H1 (cell line): ENCODE measurements around the gene KIF5C.

Experiments
- CEBPB ChIP-seq: IDR thresholded peaks from 2 replicates; pipeline ENCODE4 v1.6.1; 2012; ENCODE audit warnings: low read depth, low read length
- EP300 ChIP-seq, 2 experiments: IDR thresholded peaks; 1 replicate in 1 of 2; 2 replicates in 1 of 2; pipeline ENCODE4 v1.6.1; 2011 to 2012; ENCODE audit warnings: low read depth in 2 of 2, low read length in 2 of 2, mild to moderate bottlenecking in 2 of 2, borderline replicate concordance in 1 of 2, inconsistent platforms in 1 of 2, moderate library complexity in 1 of 2
- EZH2 ChIP-seq: fragments of 200-600 bp; sonication (generic); IDR thresholded peaks from 2 replicates; pipeline ENCODE4 v1.7.1; 2012; ENCODE audit warnings: low read depth, mild to moderate bottlenecking, moderate library complexity, low read length, inconsistent platforms; ENCODE audit not compliant: severe bottlenecking
- JUN ChIP-seq: IDR thresholded peaks from 2 replicates; pipeline ENCODE4 v1.6.1; 2011; ENCODE audit warnings: low read depth, mild to moderate bottlenecking, improper control_type of control experiment, low read length
- JUND ChIP-seq: IDR thresholded peaks from 2 replicates; pipeline ENCODE4 v1.6.1; 2011; ENCODE audit warnings: mild to moderate bottlenecking, improper control_type of control experiment, low read length
- MAFK ChIP-seq: IDR thresholded peaks from 2 replicates; pipeline ENCODE4 v1.6.1; 2012; ENCODE audit warnings: low read depth, mild to moderate bottlenecking, improper control_type of control experiment, low read length
- POLR2A ChIP-seq, 2 experiments: IDR thresholded peaks; 1 replicate in 1 of 2; 2 replicates in 1 of 2; pipeline ENCODE4 v1.6.1; 2011; ENCODE audit warnings: low read depth in 2 of 2, low read length in 2 of 2, mild to moderate bottlenecking in 2 of 2; ENCODE audit errors: control extremely low read depth in 1 of 2
- RAD21 ChIP-seq, 2 experiments: IDR thresholded peaks in 1 of 2; conservative IDR thresholded peaks in 1 of 2; 2 replicates each; pipeline ENCODE4 v1.6.1; 2011; ENCODE audit warnings: low read depth in 2 of 2, low read length in 2 of 2, improper control_type of control experiment in 1 of 2, inconsistent platforms in 1 of 2, mild to moderate bottlenecking in 1 of 2, moderate library complexity in 1 of 2
- TAF1 ChIP-seq: IDR thresholded peaks from 2 replicates; pipeline ENCODE4 v1.6.1; 2011; ENCODE audit warnings: mild to moderate bottlenecking, low read depth, low read length
- TCF12 ChIP-seq: IDR thresholded peaks from 2 replicates; pipeline ENCODE4 v1.6.1; 2011; ENCODE audit warnings: low read depth, mild to moderate bottlenecking, low read length
- YY1 ChIP-seq: IDR thresholded peaks from 2 replicates; pipeline ENCODE4 v1.6.1; 2011; ENCODE audit warnings: low read depth, mild to moderate bottlenecking, low read length
- TF ChIP-seq, protein P1 (sequence below), 3 experiments: IDR thresholded peaks; 1 replicate in 2 of 3; 2 replicates in 1 of 3; pipeline versions ENCODE4 v1.5.1 to v1.6.1; 2011; ENCODE audit warnings: low read length in 3 of 3, mild to moderate bottlenecking in 3 of 3, inconsistent platforms in 2 of 3, low read depth in 1 of 3, moderate library complexity in 1 of 3; ENCODE audit not compliant: insufficient read depth in 1 of 3; ENCODE audit errors: control extremely low read depth in 1 of 3
- TF ChIP-seq, protein P2 (sequence below): IDR thresholded peaks from 2 replicates; pipeline ENCODE4 v1.6.1; 2011; ENCODE audit warnings: low read depth, mild to moderate bottlenecking, low read length; ENCODE audit not compliant: insufficient read depth

DNA sequence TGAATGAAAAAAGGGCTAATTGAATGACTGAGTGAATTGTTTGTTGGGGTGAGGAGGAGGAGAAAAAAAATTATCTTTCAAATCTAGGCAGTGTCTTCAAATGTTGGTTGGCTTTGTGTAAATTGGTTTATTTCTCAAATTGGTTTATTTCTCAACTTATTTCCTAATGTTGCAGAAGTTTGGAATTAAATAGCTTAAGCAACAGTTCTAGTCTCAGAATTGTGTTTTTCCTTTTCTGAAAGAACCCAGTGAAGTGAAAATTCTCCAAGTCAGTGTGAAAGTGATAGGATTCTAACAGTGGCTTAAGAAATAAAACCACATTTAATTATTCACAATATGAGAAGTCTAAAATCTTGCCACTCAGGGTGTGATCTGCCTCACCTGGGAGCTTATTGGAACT, 108.9 kb downstream of the KIF5C start:
- TF ChIP-seq, protein P1, sequence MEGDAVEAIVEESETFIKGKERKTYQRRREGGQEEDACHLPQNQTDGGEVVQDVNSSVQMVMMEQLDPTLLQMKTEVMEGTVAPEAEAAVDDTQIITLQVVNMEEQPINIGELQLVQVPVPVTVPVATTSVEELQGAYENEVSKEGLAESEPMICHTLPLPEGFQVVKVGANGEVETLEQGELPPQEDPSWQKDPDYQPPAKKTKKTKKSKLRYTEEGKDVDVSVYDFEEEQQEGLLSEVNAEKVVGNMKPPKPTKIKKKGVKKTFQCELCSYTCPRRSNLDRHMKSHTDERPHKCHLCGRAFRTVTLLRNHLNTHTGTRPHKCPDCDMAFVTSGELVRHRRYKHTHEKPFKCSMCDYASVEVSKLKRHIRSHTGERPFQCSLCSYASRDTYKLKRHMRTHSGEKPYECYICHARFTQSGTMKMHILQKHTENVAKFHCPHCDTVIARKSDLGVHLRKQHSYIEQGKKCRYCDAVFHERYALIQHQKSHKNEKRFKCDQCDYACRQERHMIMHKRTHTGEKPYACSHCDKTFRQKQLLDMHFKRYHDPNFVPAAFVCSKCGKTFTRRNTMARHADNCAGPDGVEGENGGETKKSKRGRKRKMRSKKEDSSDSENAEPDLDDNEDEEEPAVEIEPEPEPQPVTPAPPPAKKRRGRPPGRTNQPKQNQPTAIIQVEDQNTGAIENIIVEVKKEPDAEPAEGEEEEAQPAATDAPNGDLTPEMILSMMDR (IDR thresholded peaks at IDR 0.05; ENCODE audit: control extremely low read depth in 1 of 3, insufficient read depth in 1 of 3, low read depth in 1 of 3, low read length in 3 of 3), result no peak
- TF ChIP-seq MAFK, result no peak
- TF ChIP-seq CEBPB, result no peak
- TF ChIP-seq EZH2, result no peak
- no peak for TF ChIP-seq YY1
- no peak for TF ChIP-seq TAF1
- no peak for TF ChIP-seq POLR2A (IDR thresholded peaks at IDR 0.05; ENCODE audit: control extremely low read depth in 1 of 2, low read depth in 2 of 2, low read length in 2 of 2)
- TF ChIP-seq RAD21 (IDR thresholded peaks at IDR 0.05 in 1 of 2, conservative IDR thresholded peaks at IDR 0.05 in 1 of 2; ENCODE audit: low read depth in 2 of 2, low read length in 2 of 2), result no peak
- no peak for TF ChIP-seq JUN
- no peak for TF ChIP-seq TCF12
- TF ChIP-seq, protein P2, sequence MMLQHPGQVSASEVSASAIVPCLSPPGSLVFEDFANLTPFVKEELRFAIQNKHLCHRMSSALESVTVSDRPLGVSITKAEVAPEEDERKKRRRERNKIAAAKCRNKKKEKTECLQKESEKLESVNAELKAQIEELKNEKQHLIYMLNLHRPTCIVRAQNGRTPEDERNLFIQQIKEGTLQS, result no peak
- TF ChIP-seq EP300 (IDR thresholded peaks at IDR 0.05; ENCODE audit: borderline replicate concordance in 1 of 2, low read depth in 2 of 2, low read length in 2 of 2), result no peak
- no peak for TF ChIP-seq JUND
